GM18861 (cell line): ENCODE results near the gene TMEM205.
"Not testable (repeated sequence)": the region's sequence is repeated elsewhere in the genome, so short reads cannot be mapped to it uniquely, and the experiment has no call there.

Source experiments
- ATAC-seq: cut with Tn5 transposase; IDR thresholded peaks from one replicate; pipeline ENCODE4 v1.9.1; 2021; ENCODE audit not compliant: unreplicated experiment

TMEM205 gene

GRCh38 chr19:11373166-11373884, 27.3 kb upstream of the TMEM205 start:
- ATAC-seq: no peak

- no peak for ATAC-seq
These were observed 24.7 kb upstream of the TMEM205 start for GRCh38 chr19:11370744-11371143.

- ATAC-seq: no peak
These were observed 21.5 kb upstream of the TMEM205 start for GRCh38 chr19:11367528-11367927.

- no peak for ATAC-seq
These were observed 19.6 kb upstream of the TMEM205 start for GRCh38 chr19:11365557-11366117.

DNA sequence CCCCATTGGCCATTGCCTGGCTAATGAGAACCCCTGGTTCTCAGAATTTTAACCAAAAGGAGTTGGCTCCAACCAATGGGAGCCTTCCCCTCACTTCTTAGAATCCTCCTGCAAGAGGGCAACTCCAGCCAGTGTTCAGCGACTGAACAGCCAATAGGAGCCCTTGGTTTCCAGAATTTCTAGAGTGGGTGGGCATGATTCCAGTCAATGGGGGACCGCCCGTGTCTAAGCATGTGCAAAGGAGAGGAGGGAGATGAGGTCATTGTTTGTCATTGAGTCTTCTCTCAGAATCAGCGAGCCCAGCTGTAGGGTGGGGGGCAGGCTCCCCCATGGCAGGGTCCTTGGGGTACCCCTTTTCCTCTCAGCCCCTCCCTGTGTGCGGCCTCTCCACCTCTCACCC, 18.9 kb upstream of the TMEM205 start:
- no peak for ATAC-seq

- no peak for ATAC-seq
These were observed 18.3 kb upstream of the TMEM205 start for GRCh38 chr19:11364296-11364904.

GRCh38 chr19:11363881-11364280, 17.8 kb upstream of the TMEM205 start:
- no peak for ATAC-seq

GRCh38 chr19:11361771-11362731, 16.0 kb upstream of the TMEM205 start:
- ATAC-seq: no peak

DNA sequence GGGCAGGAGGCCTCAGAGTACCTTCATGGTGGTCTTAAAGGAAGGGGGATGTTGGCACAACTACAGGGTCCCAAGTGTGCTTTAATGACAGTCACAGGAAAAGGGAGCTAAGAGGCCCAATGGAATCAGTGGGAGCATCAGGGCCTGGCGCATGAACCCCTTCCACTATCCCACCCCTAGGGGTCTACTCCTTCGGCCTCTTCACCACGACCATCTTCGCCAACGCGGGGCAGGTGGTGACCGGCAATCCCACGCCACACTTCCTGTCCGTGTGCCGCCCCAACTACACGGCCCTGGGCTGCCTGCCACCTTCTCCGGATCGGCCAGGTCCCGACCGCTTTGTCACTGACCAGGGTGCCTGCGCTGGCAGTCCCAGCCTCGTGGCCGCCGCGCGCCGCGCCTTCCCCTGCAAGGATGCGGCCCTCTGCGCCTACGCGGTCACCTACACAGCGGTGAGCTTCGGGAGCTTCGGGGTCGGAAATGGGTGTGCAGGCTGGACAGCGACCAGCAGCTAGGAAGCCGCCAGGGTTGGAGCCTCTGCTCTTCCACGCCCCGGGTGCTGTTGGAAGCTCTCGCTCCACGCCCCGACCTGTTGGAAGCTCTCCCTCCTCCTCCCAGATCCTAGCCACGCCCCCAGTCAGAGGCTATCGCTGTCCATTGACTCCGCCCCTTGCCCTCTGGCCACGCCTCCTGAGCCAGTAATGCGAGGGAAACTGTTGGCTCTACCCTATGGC, 15.1 kb upstream of the TMEM205 start:
- ATAC-seq: no peak

DNA sequence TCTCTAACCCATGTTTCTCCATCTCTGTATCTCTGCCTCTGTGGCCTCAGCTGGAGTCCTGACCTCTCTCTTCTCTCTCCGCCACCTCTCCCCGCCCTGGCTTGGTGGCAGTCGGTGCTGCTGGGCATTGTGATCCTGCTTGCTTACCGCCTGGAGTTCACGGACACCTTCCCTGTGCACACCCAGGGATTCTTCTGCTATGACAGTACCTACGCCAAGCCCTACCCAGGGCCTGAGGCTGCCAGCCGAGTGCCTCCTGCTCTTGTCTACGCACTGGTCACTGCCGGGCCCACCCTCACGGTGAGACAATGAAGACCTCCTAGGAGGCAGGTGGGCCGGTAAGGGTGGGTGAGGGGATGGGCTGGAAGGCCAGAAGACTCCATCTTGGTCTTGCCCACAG, 13.4 kb upstream of the TMEM205 start:
- ATAC-seq: no peak

GRCh38 chr19:11356676-11357550, 10.8 kb upstream of the TMEM205 start:
- no peak for ATAC-seq

- no peak for ATAC-seq
These were observed 10.0 kb upstream of the TMEM205 start for GRCh38 chr19:11356074-11356397.

DNA sequence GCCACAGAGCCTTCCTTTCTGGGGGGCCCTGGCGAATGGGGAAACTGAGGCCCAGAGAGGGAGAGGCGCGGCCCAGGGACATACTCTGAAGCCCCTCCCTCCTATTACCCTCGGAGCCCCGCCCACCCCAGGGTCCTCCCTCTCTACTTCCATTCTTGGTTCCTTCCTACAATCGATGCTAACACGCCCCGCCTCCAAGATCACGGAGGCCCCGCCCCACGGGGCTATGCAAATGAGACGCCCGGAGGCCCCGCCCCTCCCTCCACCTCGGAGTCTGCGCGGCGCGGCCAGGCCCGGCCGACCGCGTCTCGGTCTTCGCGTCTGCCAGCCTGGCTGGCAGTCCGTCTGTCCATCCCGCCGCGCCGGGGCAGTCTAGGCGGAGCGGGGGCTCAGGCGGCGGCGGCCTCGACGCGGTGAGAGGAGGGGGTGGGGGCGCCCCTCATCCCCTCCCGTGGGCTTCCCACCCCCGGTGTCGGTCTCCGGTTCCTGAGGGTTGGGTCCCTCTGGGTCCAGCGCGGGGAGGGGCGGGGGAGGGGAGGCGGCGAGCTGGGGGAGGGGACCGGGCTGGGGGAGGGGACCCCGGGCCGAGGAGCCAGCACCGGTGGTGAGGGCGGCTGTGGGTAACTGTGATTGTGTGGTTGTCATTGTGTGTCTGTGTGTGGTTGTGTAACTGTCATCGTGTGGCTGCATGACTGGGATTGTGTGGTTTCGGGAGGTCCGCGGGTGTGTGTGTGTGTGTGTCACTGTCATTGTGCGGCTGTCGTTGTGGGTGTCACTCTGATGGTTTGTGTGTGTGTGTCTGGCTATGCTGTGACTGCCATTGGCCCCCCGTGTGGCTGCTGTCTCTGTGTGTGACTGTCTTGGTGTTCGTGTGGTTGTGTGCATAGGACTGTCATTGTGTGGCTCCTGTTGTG, 9.3 kb upstream of the TMEM205 start, which contains the start of gene PLPPR2:
Gene PLPPR2 (plus strand): TSS at position 273 of the 914 bp plus-strand sequence. CDS start 2,242 bp downstream, outside the sequence.
- no peak for ATAC-seq

- ATAC-seq: not testable (repeated sequence)
These were observed 8.0 kb upstream of the TMEM205 start for GRCh38 chr19:11354102-11354501.

- ATAC-seq: no peak
These were observed 3.1 kb upstream of the TMEM205 start for GRCh38 chr19:11349171-11349570.

GRCh38 chr19:11347546-11348039, 1.5 kb upstream of the TMEM205 start:
- ATAC-seq: no peak

GRCh38 chr19:11345122-11345803, 805 bp downstream of the TMEM205 start:
- no peak for ATAC-seq

GRCh38 chr19:11342429-11342828, 3.6 kb downstream of the TMEM205 start:
- no peak for ATAC-seq
